Activated T-helper 17 cell treated with anti-CD3 and anti-CD28 coated beads, Interleukin-2, amount 50 U/mL, for 72 hours (primary cell): ENCODE data around the gene TMEM175. TPM values are rescaled to one million over a fixed set of nuclear protein-coding genes. Genes with fewer than 3 reads are reported as not detected.

Experiments used
- ATAC-seq: fragments of 150-1000 bp; cut with Tn5 transposase; replicated peaks from 2 replicates; pipeline ENCODE4 v1.10.0; 2021; ENCODE audit warnings: mild to moderate bottlenecking, moderate library complexity
- H3K27ac Mint-ChIP-seq: one replicate; pipeline ENCODE4 v1.8.0; 2022; ENCODE audit warnings: mixed read lengths
- H3K27me3 Mint-ChIP-seq: one replicate; pipeline ENCODE4 v1.8.0; 2022; ENCODE audit warnings: mixed read lengths
- H3K36me3 Mint-ChIP-seq: one replicate; pipeline ENCODE4 v1.8.0; 2022; ENCODE audit warnings: low read depth, mild to moderate bottlenecking, mixed read lengths
- H3K4me1 Mint-ChIP-seq: one replicate; pipeline ENCODE4 v1.8.0; 2022; ENCODE audit warnings: mixed read lengths
- H3K4me3 Mint-ChIP-seq: one replicate; pipeline ENCODE4 v1.8.0; 2022; ENCODE audit warnings: mild to moderate bottlenecking, mixed read lengths
- H3K9me3 Mint-ChIP-seq: one replicate; pipeline ENCODE4 v1.8.0; 2022; ENCODE audit warnings: mixed read lengths
- total RNA-seq, 2 donors: library from RNA; stranded (reverse); gene quantifications; one replicate each; pipeline ENCODE4 v1.2.3, GENCODE V29; 2022

Gene TMEM175
- total RNA-seq, 2 donors from 2014 or later = 6.5 to 10.0 TPM

DNA sequence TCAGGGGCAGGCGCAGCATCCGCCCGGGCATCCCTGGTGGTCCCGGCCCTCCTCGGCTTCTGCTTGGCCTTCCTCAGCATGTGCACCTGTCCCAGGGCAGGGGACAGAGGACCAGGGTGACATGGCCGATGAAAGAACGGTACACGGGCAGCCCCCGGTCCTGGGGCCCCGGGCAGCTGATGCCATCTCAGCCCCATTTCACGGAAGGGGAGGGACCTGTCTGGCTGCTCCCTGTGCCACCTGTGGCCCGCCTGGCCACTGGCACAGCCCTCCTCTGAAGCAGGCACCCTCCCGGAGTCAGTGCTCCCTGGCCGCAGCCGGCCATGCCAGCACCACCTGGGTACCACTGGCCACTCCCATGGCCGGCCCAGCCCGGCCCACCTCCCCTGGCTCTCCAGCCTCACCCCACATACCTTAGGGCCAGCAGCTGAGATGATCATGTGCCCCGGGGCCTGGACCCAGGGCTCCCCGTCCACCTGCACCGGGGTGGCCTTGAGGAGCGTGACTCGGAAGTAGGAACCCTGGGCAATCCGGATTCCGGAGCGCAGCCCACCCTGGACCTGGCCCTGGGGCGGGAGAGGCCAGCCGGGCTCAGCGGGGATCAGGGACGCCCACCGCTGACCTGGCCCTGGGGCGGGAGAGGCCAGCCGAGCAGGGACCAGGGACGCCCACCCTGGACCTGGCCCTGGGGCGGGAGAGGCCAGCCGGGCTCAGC lies 28.5 kb downstream of the TMEM175 start:
- ATAC-seq = no peak

DNA sequence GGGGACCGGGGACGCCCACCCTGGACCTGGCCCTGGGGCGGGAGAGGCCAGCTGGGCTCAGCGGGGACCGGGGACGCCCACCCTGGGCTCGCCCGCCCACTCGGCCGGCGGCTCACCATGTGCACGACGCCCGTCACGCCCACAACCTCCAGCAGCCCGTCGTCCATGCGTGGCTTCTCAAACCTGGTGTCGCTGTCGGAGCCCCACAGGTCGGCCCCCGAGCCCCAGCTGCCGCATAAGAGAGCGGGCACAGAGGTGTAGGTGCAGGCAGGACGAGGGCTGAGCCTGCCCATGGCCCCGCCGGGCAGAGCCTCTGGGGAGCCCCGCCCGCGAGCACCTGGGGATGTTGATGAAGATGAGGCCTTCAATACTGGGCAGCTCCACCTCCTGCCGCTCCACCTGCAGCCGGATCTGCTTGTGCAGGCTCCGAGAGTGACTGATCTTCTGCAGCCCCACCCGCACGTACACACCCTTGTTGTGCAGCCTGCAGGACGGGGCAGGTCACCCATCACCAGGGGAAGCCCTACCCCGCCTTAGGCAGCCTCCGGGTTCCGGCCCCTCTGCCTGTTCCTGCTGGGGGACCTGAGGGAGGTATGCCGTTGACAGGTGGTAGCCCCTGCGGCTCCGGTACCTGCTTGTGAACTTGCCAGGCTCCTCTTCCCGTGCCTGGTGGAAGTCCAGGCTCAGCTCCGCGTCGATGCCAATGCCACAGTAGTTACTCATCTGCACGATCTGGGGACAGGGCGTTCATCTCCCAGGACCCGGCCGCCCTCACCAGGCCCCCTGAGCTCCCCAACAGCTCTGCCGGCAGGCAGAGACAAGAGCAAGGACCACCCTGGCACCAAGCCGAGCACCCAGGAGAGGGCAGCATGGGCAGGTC lies 29.3 kb downstream of the TMEM175 start:
- H3K27ac Mint-ChIP-seq = no peak overlapping the region
- no peaks in the 10 kb centered on the region for H3K9me3 Mint-ChIP-seq
- H3K27me3 Mint-ChIP-seq = no peaks in the 10 kb centered on the region

More for the DNA sequence above, 28.5 kb downstream of the TMEM175 start:
- H3K27ac Mint-ChIP-seq = no peak overlapping the region
- no peaks in the 10 kb centered on the region for H3K36me3 Mint-ChIP-seq
- H3K4me3 Mint-ChIP-seq = no peak overlapping the region
- H3K4me1 Mint-ChIP-seq = no peaks in the 10 kb centered on the region
- no peaks in the 10 kb centered on the region for H3K9me3 Mint-ChIP-seq
- H3K27me3 Mint-ChIP-seq = no peaks in the 10 kb centered on the region

GRCh38 chr4:962231-963208 lies 30.3 kb downstream of the TMEM175 start:
- H3K4me1 Mint-ChIP-seq = no peaks in the 10 kb centered on the region
- H3K27me3 Mint-ChIP-seq = no peaks in the 10 kb centered on the region
- no peaks in the 10 kb centered on the region for H3K36me3 Mint-ChIP-seq

More for the DNA sequence above, 29.3 kb downstream of the TMEM175 start:
- no peak for ATAC-seq
- Mint-ChIP-seq H3K4me3 (no peak overlapping the region), H3K36me3 (no peaks in the 10 kb centered on the region), H3K4me1 (no peaks in the 10 kb centered on the region)

DNA sequence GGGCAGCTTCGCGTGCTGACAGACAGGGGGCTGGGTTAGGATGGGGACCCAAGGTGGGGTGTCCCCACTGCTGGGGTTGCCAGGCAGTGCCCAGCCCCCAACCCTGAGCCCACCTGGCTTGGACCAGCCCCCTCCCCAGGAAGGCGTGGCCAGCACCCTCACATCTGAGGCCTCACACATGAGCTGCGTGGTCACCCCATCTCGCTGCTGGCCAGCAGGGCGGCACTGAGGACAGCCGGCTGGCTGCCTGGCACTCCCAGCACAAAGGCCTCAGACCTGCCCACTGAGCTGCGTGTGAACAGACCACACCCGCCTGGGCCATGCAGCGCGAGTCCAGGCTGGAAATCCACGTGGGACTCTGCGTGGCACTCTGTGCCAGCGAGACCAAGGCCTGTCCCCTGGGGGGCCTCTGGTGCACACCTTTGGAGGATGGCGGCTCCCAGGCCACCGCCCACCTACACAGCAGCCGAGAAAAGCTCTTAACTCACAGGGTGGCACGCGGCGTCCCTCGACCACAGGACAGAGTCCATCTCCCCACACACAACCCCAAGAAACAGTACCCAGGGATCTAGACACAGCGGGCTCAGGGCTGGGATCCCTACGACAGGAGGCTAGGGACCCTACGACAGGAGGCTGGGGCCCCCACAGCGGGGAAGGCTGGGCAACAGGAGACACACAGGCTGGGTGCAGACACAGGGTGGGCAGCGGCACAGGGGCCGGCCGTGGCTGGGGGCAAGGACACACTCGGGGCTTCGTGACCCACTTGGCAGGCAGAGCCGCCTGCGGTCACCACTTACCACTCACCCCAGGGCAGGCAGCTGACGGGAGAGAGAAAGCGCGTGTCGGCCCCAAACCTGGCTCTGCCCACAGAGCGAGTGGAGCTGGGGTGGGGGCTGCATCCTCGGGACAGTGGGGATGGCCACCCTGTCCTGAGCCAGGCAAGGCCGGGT lies 31.3 kb downstream of the TMEM175 start:
- Mint-ChIP-seq H3K27me3 (no peaks in the 10 kb centered on the region), H3K4me1 (no peaks in the 10 kb centered on the region), H3K27ac (no peak overlapping the region), H3K9me3 (no peaks in the 10 kb centered on the region), H3K4me3 (no peak overlapping the region), H3K36me3 (no peaks in the 10 kb centered on the region)
- ATAC-seq = no peak

More at GRCh38 chr4:962231-963208, 30.3 kb downstream of the TMEM175 start:
- Mint-ChIP-seq H3K9me3 (no peaks in the 10 kb centered on the region), H3K4me3 (no peak overlapping the region), H3K27ac (no peak overlapping the region)
- no peak for ATAC-seq

GRCh38 chr4:964346-965025 lies 32.2 kb downstream of the TMEM175 start:
- Mint-ChIP-seq H3K4me1 (no peaks in the 10 kb centered on the region), H3K36me3 (no peaks in the 10 kb centered on the region), H3K27ac (no peak overlapping the region), H3K4me3 (no peak overlapping the region), H3K9me3 (no peaks in the 10 kb centered on the region), H3K27me3 (no peaks in the 10 kb centered on the region)
- no peak for ATAC-seq

DNA sequence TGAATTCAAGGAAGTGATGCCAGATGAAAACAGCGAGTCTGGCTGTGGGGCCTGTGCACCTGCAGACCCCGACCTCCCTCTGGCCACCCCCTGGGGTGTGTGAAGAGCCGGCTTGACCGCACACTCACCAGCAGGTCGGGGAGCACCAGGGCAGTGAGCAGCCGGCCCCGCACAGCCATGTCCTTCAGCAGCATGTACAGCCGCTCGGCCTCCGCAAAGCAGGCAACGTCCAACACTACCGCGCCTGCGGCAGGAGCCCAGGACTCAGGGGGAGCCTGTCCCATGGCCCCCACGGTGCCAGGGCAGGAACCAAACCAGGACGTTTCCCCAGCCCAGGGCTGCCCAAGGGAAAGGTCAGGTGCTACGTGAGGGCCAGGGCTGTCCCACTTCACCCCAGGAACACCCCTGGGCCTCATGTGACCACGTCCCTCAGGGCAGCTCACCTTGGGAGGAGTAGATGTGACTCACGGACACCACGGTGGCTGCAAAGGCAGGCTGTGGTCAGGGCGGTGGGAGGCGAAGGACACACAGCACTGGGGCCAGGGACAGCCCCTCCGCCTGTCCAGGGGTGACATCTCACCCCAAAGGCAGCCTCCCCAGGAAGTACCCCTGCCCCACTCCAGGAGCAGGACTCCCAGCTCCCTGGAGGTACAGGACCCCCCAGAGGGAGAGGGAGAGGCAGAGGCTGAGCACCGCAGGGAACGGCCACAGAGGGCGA lies 32.9 kb downstream of the TMEM175 start:
- Mint-ChIP-seq H3K27ac (no peak overlapping the region), H3K4me3 (no peak overlapping the region), H3K27me3 (no peaks in the 10 kb centered on the region), H3K4me1 (no peaks in the 10 kb centered on the region), H3K9me3 (no peaks in the 10 kb centered on the region), H3K36me3 (no peaks in the 10 kb centered on the region)
- ATAC-seq = no peak

DNA sequence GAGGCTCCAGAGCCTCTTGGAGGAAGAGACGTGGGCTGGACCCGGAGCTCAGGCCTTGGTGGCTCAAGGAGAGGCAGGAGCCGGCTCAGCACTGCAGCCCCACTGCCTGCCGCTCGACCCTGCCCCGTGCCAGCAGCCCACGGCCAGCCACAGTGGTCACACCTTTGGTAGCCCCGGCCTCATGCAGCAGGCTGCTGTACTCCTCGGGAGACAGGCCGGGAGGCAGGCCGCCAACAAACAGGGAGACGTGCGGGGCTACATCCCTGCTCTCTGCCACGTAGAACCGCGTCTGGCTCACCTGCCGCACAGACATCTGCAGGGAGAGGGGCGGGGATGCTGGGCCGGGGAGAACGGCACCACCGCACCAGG lies 33.5 kb downstream of the TMEM175 start:
- ATAC-seq = no peak
- Mint-ChIP-seq H3K27ac (no peak overlapping the region), H3K27me3 (no peaks in the 10 kb centered on the region), H3K36me3 (no peaks in the 10 kb centered on the region), H3K4me1 (no peaks in the 10 kb centered on the region), H3K4me3 (no peak overlapping the region), H3K9me3 (no peaks in the 10 kb centered on the region)

DNA sequence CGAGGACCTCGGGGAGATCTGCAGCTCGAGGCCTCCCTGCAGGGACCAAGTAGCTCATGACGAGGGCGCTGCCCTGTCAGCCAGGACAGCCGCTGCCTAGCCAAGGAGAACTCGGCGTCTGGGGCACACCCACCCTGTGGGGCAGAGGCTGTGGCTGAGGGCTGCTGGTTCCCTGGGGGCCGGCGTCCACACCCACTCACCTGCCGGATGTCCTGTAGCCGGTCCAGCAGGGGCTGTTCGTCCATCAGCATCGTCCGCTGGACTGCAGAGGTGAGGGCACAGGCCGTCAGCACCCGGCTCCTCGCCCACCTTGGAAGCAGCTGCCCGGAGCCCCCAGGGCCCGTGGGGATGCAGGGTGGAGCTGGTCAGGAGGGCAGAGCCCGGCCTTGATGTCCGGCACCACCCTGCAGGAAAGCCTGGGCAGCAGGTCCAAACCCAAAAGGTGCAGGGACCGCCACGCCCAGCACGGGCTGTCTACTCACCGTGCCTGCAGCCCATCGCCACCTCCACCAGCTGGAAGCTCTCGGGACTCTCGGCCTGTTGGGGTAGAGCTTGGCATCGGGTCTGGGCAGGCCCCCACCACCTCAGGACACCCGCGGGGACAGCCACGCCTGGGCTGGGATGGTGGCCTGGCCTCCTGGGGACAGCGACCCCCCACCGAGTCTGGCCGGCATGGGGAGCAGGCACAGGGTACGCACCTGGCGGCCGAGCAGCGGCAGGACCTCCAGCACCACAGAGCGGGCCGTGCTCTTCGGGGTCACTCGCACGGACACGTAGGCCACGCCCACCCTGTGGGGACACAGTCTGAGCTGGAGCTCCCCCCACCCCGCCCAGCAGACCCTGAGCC lies 34.2 kb downstream of the TMEM175 start:
- Mint-ChIP-seq H3K9me3 (no peaks in the 10 kb centered on the region), H3K36me3 (no peaks in the 10 kb centered on the region), H3K27me3 (no peaks in the 10 kb centered on the region), H3K4me3 (no peak overlapping the region), H3K4me1 (no peaks in the 10 kb centered on the region), H3K27ac (no peak overlapping the region)
- ATAC-seq = no peak

GRCh38 chr4:967113-968104 lies 35.1 kb downstream of the TMEM175 start:
- H3K4me3 Mint-ChIP-seq = no peak overlapping the region
- H3K27ac Mint-ChIP-seq = no peak overlapping the region
- no peaks in the 10 kb centered on the region for H3K36me3 Mint-ChIP-seq
- ATAC-seq = no peak
- no peaks in the 10 kb centered on the region for H3K4me1 Mint-ChIP-seq
- no peaks in the 10 kb centered on the region for H3K27me3 Mint-ChIP-seq
- H3K9me3 Mint-ChIP-seq = no peaks in the 10 kb centered on the region

DNA sequence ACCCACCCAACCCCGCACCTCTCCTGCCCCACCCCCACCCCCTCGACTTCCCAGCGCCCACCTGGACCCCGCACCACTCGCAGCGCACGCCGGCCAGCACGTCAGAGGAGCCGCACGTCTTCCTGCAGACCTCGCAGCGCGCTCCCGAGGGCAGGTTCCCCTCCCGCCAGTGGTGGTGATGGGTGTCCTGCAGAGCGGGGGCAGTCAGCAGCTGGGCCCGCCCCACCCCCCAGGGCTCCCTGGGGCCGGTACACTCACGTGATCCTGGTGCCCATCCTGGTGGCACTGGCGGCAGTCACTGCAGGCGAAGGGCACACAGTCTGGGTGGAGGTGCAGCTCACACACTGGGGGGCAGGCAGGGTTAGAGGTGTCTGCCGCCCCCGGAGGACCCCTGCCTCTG lies 36.0 kb downstream of the TMEM175 start:
- no peak overlapping the region for H3K4me3 Mint-ChIP-seq
- no peak for ATAC-seq
- H3K36me3 Mint-ChIP-seq = no peaks in the 10 kb centered on the region
- H3K27ac Mint-ChIP-seq = no peak overlapping the region
- H3K27me3 Mint-ChIP-seq = no peaks in the 10 kb centered on the region
- no peaks in the 10 kb centered on the region for H3K9me3 Mint-ChIP-seq
- no peaks in the 10 kb centered on the region for H3K4me1 Mint-ChIP-seq
